Muscle of leg (tissue), 11 donors: ENCODE measurements around the gene SLC6A6. TPM values are rescaled to one million over a fixed set of nuclear protein-coding genes. Genes with fewer than 3 reads are reported as not detected.

ENCODE experiments used
- DNase-seq: peaks from one replicate; pipeline ENCODE4 v3.0.0; 2013
- H3K27ac ChIP-seq: one replicate; pipeline ENCODE4 v1.5.1; 2013; ENCODE audit warnings: mild to moderate bottlenecking, low read length, control low read depth
- H3K27me3 ChIP-seq: one replicate; pipeline ENCODE4 v1.6.1; 2013; ENCODE audit warnings: low read length; ENCODE audit not compliant: control insufficient read depth, insufficient read depth
- H3K36me3 ChIP-seq: one replicate; pipeline ENCODE4 v1.6.1; 2013; ENCODE audit warnings: low read length; ENCODE audit not compliant: control insufficient read depth, insufficient read depth
- H3K4me1 ChIP-seq: one replicate; pipeline ENCODE4 v1.6.1; 2013; ENCODE audit warnings: low read length; ENCODE audit not compliant: control insufficient read depth, insufficient read depth
- H3K4me3 ChIP-seq: one replicate; pipeline ENCODE4 v1.5.1; 2013; ENCODE audit warnings: low read length, control low read depth
- H3K9me3 ChIP-seq: replicated peaks from 2 replicates; pipeline ENCODE4 v1.6.1; 2013; ENCODE audit warnings: low read depth, low read length; ENCODE audit not compliant: control insufficient read depth
- WGBS: methylation state at CpG from one replicate; pipeline ENCODE4 v1.1.5; 2013; ENCODE audit warnings: missing lambda C conversion rate; ENCODE audit not compliant: insufficient coverage; 5-methylcytosine and 5-hydroxymethylcytosine counted together
- polyA plus RNA-seq, 8 donors: library from polyadenylated mRNA; unstranded; fragments of 120-200 nt; gene quantifications; one replicate each; pipeline versions ENCODE4 v1.2.1 to v1.2.3, GENCODE V29; 2013; ENCODE audit warnings: inconsistent platforms in 1 of 8, low replicate concordance in 1 of 8; ENCODE audit not compliant: insufficient read length in 8 of 8, insufficient read depth in 1 of 8
- total RNA-seq: library from RNA; stranded (reverse); fragments of 120-200 nt; gene quantifications from one replicate; pipeline ENCODE4 v1.2.4, GENCODE V29; 2013

The SLC6A6 gene
- total and polyA plus RNA-seq, 9 donors: 2.6 to 4.7 (median 4.0) TPM

- Histone ChIP-seq H3K9me3 (no peaks in the 10 kb centered on the region), H3K27me3 (no peaks in the 10 kb centered on the region), H3K27ac (no peak overlapping the region), H3K4me3 (no peak overlapping the region), H3K4me1 (no peaks in the 10 kb centered on the region), H3K36me3 (no peaks in the 10 kb centered on the region)
- no CpG with 5 or more reads among the region's 2 CpGs for WGBS
- no peak for DNase-seq
Measured at GRCh38 chr3:14490831-14491230, 88.4 kb downstream of the SLC6A6 start.

GRCh38 chr3:14491396-14492190, 89.2 kb downstream of the SLC6A6 start:
- Histone ChIP-seq H3K27ac (no peak overlapping the region), H3K4me3 (no peak overlapping the region), H3K9me3 (no peaks in the 10 kb centered on the region), H3K27me3 (no peaks in the 10 kb centered on the region), H3K36me3 (peaks cover 5% of the 10 kb centered on the region), H3K4me1 (no peaks in the 10 kb centered on the region)
- DNase-seq: no peak
- 81% methylated on average over 16 of the region's 17 CpGs for WGBS

- no peaks in the 10 kb centered on the region for H3K27me3 ChIP-seq
- no peaks in the 10 kb centered on the region for H3K4me1 ChIP-seq
- H3K9me3 ChIP-seq: no peaks in the 10 kb centered on the region
- H3K4me3 ChIP-seq: no peak overlapping the region
- WGBS: 76% methylated on average over 28 of the region's 31 CpGs
- no peak for DNase-seq
- H3K27ac ChIP-seq: no peak overlapping the region
- peaks cover 5% of the 10 kb centered on the region for H3K36me3 ChIP-seq
Measured at GRCh38 chr3:14492948-14493881, 90.8 kb downstream of the SLC6A6 start.

GRCh38 chr3:14494279-14494972, 92.0 kb downstream of the SLC6A6 start:
- Histone ChIP-seq H3K27ac (no peak overlapping the region), H3K36me3 (peaks cover 11% of the 10 kb centered on the region), H3K4me1 (no peaks in the 10 kb centered on the region), H3K27me3 (peaks cover 3% of the 10 kb centered on the region), H3K4me3 (no peak overlapping the region), H3K9me3 (no peaks in the 10 kb centered on the region)
- 83% methylated on average over 12 of the region's 17 CpGs for WGBS
- DNase-seq: no peak

GRCh38 chr3:14494973-14495300, 92.5 kb downstream of the SLC6A6 start:
- H3K36me3 ChIP-seq: peaks cover 11% of the 10 kb centered on the region
- no peak overlapping the region for H3K4me3 ChIP-seq
- WGBS: 73% methylated on average over 5 of the region's 5 CpGs
- no peak overlapping the region for H3K27ac ChIP-seq
- H3K9me3 ChIP-seq: no peaks in the 10 kb centered on the region
- DNase-seq: no peak
- peaks cover 3% of the 10 kb centered on the region for H3K27me3 ChIP-seq
- H3K4me1 ChIP-seq: no peaks in the 10 kb centered on the region

DNA sequence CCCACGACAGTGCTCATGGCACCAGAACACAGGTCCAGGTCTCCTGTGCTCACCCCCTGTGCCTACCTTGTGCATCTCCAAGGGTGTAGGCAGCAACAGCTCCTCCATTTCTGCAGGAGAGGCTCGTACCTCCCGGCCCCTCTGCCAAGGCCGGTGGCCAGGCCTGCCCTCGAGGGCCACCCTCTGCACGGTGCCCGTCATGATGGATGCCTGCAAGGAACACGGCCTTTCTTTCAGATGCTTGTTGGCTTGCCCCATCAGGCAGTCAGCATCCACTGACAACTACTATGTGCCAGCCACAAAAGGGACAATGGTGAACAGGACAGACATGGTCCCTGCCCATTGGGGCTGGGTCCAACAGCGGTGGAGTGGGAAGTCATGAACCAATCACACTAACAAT, 93.9 kb downstream of the SLC6A6 start:
- no peak for DNase-seq
- H3K9me3 ChIP-seq: no peaks in the 10 kb centered on the region
- peaks cover 3% of the 10 kb centered on the region for H3K27me3 ChIP-seq
- H3K27ac ChIP-seq: no peak overlapping the region
- WGBS: 90% methylated on average over 8 of the region's 9 CpGs
- no peaks in the 10 kb centered on the region for H3K4me1 ChIP-seq
- peaks cover 11% of the 10 kb centered on the region for H3K36me3 ChIP-seq
- H3K4me3 ChIP-seq: no peak overlapping the region

- DNase-seq: no peak
- Histone ChIP-seq H3K4me3 (no peak overlapping the region), H3K27ac (no peak overlapping the region), H3K9me3 (no peaks in the 10 kb centered on the region), H3K27me3 (peaks cover 3% of the 10 kb centered on the region), H3K36me3 (peaks cover 11% of the 10 kb centered on the region), H3K4me1 (no peaks in the 10 kb centered on the region)
- WGBS: 42% methylated on average over 10 of the region's 10 CpGs
Measured at GRCh38 chr3:14497321-14497720, 94.9 kb downstream of the SLC6A6 start.

- H3K27me3 ChIP-seq: peaks cover 3% of the 10 kb centered on the region
- no peak overlapping the region for H3K4me3 ChIP-seq
- no peak overlapping the region for H3K27ac ChIP-seq
- no peaks in the 10 kb centered on the region for H3K4me1 ChIP-seq
- peaks cover 6% of the 10 kb centered on the region for H3K9me3 ChIP-seq
- DNase-seq: no peak
- H3K36me3 ChIP-seq: peaks cover 5% of the 10 kb centered on the region
Measured at GRCh38 chr3:14502472-14502871, 100.1 kb downstream of the SLC6A6 start.

- peaks cover 3% of the 10 kb centered on the region for H3K27me3 ChIP-seq
- DNase-seq: no peak
- H3K9me3 ChIP-seq: peaks cover 6% of the 10 kb centered on the region
- H3K36me3 ChIP-seq: peaks cover 5% of the 10 kb centered on the region
- no peaks in the 10 kb centered on the region for H3K4me1 ChIP-seq
- H3K27ac ChIP-seq: no peak overlapping the region
- no peak overlapping the region for H3K4me3 ChIP-seq
- WGBS: 92% methylated on average over 11 of the region's 12 CpGs
Measured at GRCh38 chr3:14503033-14503705, 100.8 kb downstream of the SLC6A6 start.
